IMR-90 (cell line): ENCODE measurements around the gene NFE2L2.

Source experiments
- BHLHE40 ChIP-seq: fragments of 150-350 bp; IDR thresholded peaks from 2 replicates; pipeline ENCODE4 v1.6.1; 2016; ENCODE audit warnings: mild to moderate bottlenecking, low read depth, low read length
- CEBPB ChIP-seq: IDR thresholded peaks from 2 replicates; pipeline ENCODE4 v1.6.1; 2012; ENCODE audit warnings: low read depth, low read length, improper control_type of control experiment
- CTCF ChIP-seq: conservative IDR thresholded peaks from 2 replicates; pipeline ENCODE4 v1.5.1; 2012; ENCODE audit warnings: mild to moderate bottlenecking, low read depth, low read length, improper control_type of control experiment
- FOS ChIP-seq: fragments of 150-350 bp; IDR thresholded peaks from 2 replicates; pipeline ENCODE4 v1.6.1; 2016; ENCODE audit warnings: low read depth, low read length
- MAFK ChIP-seq: IDR thresholded peaks from 2 replicates; pipeline ENCODE4 v1.6.1; 2012; ENCODE audit warnings: low read depth, low read length, improper control_type of control experiment
- MAZ ChIP-seq: IDR thresholded peaks from 2 replicates; pipeline ENCODE4 v1.6.1; 2012; ENCODE audit warnings: low read depth, mild to moderate bottlenecking, low read length, improper control_type of control experiment, moderate library complexity, borderline replicate concordance
- NFE2L2 ChIP-seq: fragments of 150-350 bp; IDR thresholded peaks from 2 replicates; pipeline ENCODE4 v1.6.1; 2016; ENCODE audit warnings: low read depth, mild to moderate bottlenecking, low read length
- POLR2A ChIP-seq: IDR thresholded peaks from 2 replicates; pipeline ENCODE4 v1.6.1; 2012; ENCODE audit warnings: mild to moderate bottlenecking, low read depth, low read length
- RAD21 ChIP-seq: IDR thresholded peaks from 2 replicates; pipeline ENCODE4 v1.6.1; 2012; ENCODE audit warnings: low read length, improper control_type of control experiment
- RCOR1 ChIP-seq: IDR thresholded peaks from 2 replicates; pipeline ENCODE4 v1.6.1; 2012; ENCODE audit warnings: mild to moderate bottlenecking, low read length, improper control_type of control experiment; ENCODE audit not compliant: insufficient replicate concordance
- RFX5 ChIP-seq: IDR thresholded peaks from 2 replicates; pipeline ENCODE4 v1.8.0; 2012; ENCODE audit warnings: low read depth, mild to moderate bottlenecking, low read length, moderate library complexity
- TF ChIP-seq, protein P1 (sequence below): fragments of 150-350 bp; IDR thresholded peaks from 2 replicates; pipeline ENCODE4 v1.6.1; 2016; ENCODE audit warnings: low read depth, mild to moderate bottlenecking, low read length, moderate library complexity, borderline replicate concordance

- no peak for TF ChIP-seq NFE2L2
- no peak for TF ChIP-seq CTCF
- TF ChIP-seq CEBPB: no peak
- TF ChIP-seq BHLHE40: no peak
- TF ChIP-seq RAD21: no peak
- TF ChIP-seq POLR2A: no peak
- no peak for TF ChIP-seq MAZ
- TF ChIP-seq, protein P1, sequence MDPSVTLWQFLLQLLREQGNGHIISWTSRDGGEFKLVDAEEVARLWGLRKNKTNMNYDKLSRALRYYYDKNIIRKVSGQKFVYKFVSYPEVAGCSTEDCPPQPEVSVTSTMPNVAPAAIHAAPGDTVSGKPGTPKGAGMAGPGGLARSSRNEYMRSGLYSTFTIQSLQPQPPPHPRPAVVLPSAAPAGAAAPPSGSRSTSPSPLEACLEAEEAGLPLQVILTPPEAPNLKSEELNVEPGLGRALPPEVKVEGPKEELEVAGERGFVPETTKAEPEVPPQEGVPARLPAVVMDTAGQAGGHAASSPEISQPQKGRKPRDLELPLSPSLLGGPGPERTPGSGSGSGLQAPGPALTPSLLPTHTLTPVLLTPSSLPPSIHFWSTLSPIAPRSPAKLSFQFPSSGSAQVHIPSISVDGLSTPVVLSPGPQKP: no peak
- TF ChIP-seq FOS: no peak
- TF ChIP-seq MAFK: no peak
- TF ChIP-seq RCOR1: no peak
- TF ChIP-seq RFX5: no peak
These were observed 62.6 kb downstream of the NFE2L2 start for GRCh38 chr2:177201919-177202346.
